ENCODE data around the gene BAMBI.

Gene BAMBI

GRCh38 chr10:28680358-28680752, 3.0 kb downstream of the BAMBI start (continued):
- TF ChIP-seq PRDM4 (tag by site-specific recombination; IDR thresholded peaks at IDR 0.05): peak; percentile 76; the same call in 1 of the 2 replicates
- TF ChIP-seq ZNF837 (tag by site-specific recombination; IDR thresholded peaks at IDR 0.05): no peak
- TF ChIP-seq ZNF473 (tag by site-specific recombination; IDR thresholded peaks at IDR 0.05): no peak
- no peak for TF ChIP-seq ZNF114 (tag by site-specific recombination; IDR thresholded peaks at IDR 0.05)
- TF ChIP-seq HIC1 (tag by site-specific recombination; IDR thresholded peaks at IDR 0.05): no peak

GRCh38 chr10:28681291-28681763, 4.0 kb downstream of the BAMBI start:
- H3K9me3 ChIP-seq (ENCODE audit: control insufficient read depth, insufficient read depth, low read depth, low read length): no peaks in the 10 kb centered on the region
- no peak overlapping the region; the same call in 1 of the 2 replicates for H3K27ac ChIP-seq (ENCODE audit: extremely low read depth, low read depth, low read length)
- H3K36me3 ChIP-seq (ENCODE audit: control insufficient read depth in 2 of 2, insufficient read depth in 1 of 2, low read length in 2 of 2): peaks cover 15 to 38% of the 10 kb centered on the region in 2 experiments; a peak in 2 of 3 replicates
- CTCF ChIA-PET: interaction anchor here (0.5 to 0.6 kb wide), 2 partner anchors 56 to 764 kb away, joined by 3 read pairs; no protein-coding TSS in a partner anchor
- POLR2A ChIA-PET: interaction anchor here (0.6 to 1.2 kb wide), 2 partner anchors 13 to 19 kb away, joined by 3 to 4 read pairs; no protein-coding TSS in a partner anchor
- H3K4me1 ChIP-seq (ENCODE audit: control insufficient read depth, insufficient read depth, low read length): peaks cover 23% of the 10 kb centered on the region
- TF ChIP-seq SP7 (tag by site-specific recombination; IDR thresholded peaks at IDR 0.05): peak; percentile 36; the same call in 1 of the 2 replicates
- TF ChIP-seq ZSCAN30 (tag by site-specific recombination; IDR thresholded peaks at IDR 0.05): 0 out of 2 replicates have a peak, but pooled peaks have one; percentile 7
- TF ChIP-seq ZNF19 (tag by site-specific recombination; IDR thresholded peaks at IDR 0.05; ENCODE audit: low read depth): no peak
- peak; percentile 52; the same call in 1 of the 2 replicates for TF ChIP-seq ZBTB17 (tag by site-specific recombination; IDR thresholded peaks at IDR 0.05)
- TF ChIP-seq ZNF600 (tag by site-specific recombination; IDR thresholded peaks at IDR 0.05): peak; percentile 85
- H3K4me3 ChIP-seq (ENCODE audit: low read depth, low read length): no peak overlapping the region

GRCh38 chr10:28681928-28682750, 4.8 kb downstream of the BAMBI start:
- Histone ChIP-seq H3K36me3 (ENCODE audit: control insufficient read depth in 2 of 2, insufficient read depth in 1 of 2, low read length in 2 of 2) (peaks cover 15 to 38% of the 10 kb centered on the region in 2 experiments; a peak in 2 of 3 replicates), H3K27ac (ENCODE audit: extremely low read depth, low read depth, low read length) (no peak overlapping the region), H3K9me3 (ENCODE audit: control insufficient read depth, insufficient read depth, low read depth, low read length) (no peaks in the 10 kb centered on the region), H3K4me1 (ENCODE audit: control insufficient read depth, insufficient read depth, low read length) (peaks cover 29% of the 10 kb centered on the region), H3K4me3 (ENCODE audit: low read depth, low read length) (no peak overlapping the region)
- POLR2A ChIA-PET: no interaction called here
- CTCF ChIA-PET: interaction anchor here (0.5 to 1.7 kb wide), 4 partner anchors 12 to 56 kb away, joined by 3 to 7 read pairs (median 3); no protein-coding TSS in a partner anchor
- TF ChIP-seq TCF7L2 (IDR thresholded peaks at IDR 0.05; ENCODE audit: borderline replicate concordance, low read depth, low read length) (0 out of 2 replicates have a peak, but pooled peaks have one; percentile 23), ZNF184 (tag by site-specific recombination; IDR thresholded peaks at IDR 0.05) (no peak), ZNF398 (tag by site-specific recombination; IDR thresholded peaks at IDR 0.05) (no peak), ZNF621 (tag by site-specific recombination; IDR thresholded peaks at IDR 0.05) (no peak), GFI1B (tag by site-specific recombination; IDR thresholded peaks at IDR 0.05) (no peak), ZNF785 (tag by site-specific recombination; IDR thresholded peaks at IDR 0.05) (no peak), SCRT1 (tag by site-specific recombination; IDR thresholded peaks at IDR 0.05; ENCODE audit: borderline replicate concordance) (no peak), ZNF112 (tag by site-specific recombination; IDR thresholded peaks at IDR 0.05) (no peak), KLF17 (tag by site-specific recombination; IDR thresholded peaks at IDR 0.05) (no peak), ZNF214 (tag by site-specific recombination; IDR thresholded peaks at IDR 0.05; ENCODE audit: borderline replicate concordance) (no peak), ZXDB (tag by site-specific recombination; IDR thresholded peaks at IDR 0.05) (0 out of 2 replicates have a peak, but pooled peaks have one; percentile 25), TRIM28 (IDR thresholded peaks at IDR 0.05; ENCODE audit: borderline replicate concordance, low read length) (no peak), SP2 (tag by site-specific recombination; IDR thresholded peaks at IDR 0.05) (no peak), ZNF837 (tag by site-specific recombination; IDR thresholded peaks at IDR 0.05) (no peak), ZBTB1 (tag by site-specific recombination; IDR thresholded peaks at IDR 0.05) (no peak), FEZF1 (tag by site-specific recombination; IDR thresholded peaks at IDR 0.05) (peak; percentile 46)
